Stimulated activated CD4-positive, alpha-beta T cell treated with anti-CD3 and anti-CD28 coated beads, TNF-alpha, amount 100 ng/mL, for 48 hours (primary cell): ENCODE measurements around the gene CCNY.

Experiments
- DNase-seq, 3 donors: peaks; one replicate each; pipeline ENCODE4 v3.0.0-alpha.2; 2020; ENCODE audit warnings: low read depth in 3 of 3

Gene CCNY

GRCh38 chr10:35579726-35580422 is 243.6 kb downstream of the CCNY start:
- no peak for DNase-seq

DNA sequence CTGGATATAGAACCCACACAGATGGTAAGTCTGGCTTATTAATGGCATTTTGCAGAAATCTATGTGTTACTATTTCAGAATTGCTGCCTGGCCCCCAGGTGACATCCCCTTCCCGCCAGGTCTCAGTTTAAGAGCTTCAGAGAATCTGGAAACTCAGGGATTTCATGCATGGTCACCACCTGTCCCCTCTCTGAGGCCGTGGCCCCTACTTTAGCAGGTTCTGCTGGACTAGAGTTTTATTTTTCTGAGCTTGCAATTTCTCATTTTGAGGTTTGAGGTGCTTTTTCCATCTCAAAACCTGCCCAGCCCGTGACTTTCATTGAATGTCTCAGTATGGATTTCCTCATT is 244.1 kb downstream of the CCNY start:
- no peak for DNase-seq

DNA sequence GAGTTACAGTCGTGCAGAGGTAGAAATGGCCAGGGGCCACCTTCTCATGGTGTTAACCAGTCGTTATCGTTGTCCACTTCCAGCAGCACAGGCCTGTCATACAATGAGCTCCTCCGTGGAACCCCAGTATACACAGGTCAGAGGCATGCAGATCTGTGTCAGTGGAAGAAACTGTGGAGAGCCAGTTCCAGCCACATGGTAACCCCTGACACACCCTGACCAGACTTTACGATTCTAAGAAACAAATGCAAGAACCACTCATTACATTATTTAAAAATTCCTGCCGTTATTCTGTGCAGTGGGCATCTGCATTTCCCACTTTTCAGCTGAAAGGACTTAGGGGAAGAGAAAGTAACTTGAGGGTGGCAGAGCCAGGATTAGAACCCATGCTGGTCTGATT is 245.3 kb downstream of the CCNY start:
- no peak for DNase-seq

DNA sequence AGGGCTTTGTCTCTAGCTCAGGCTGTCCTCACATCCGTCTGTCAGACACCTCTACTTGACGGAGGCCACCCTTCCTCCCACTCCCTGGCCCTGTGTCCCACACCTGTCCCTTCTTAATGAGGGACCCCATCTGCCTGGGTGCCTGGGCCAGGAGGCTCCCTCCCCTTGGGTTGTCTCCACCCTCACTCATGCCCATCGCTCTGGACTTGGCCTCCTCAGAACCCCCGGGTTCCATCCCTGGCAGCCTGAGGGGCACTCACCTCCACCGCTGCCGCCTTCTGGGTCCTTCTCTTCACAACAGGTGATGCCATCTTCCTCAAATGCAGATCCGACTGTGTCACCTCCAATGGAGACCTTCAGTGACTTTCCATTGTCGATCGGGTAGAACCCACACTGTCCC is 248.6 kb downstream of the CCNY start:
- no peak for DNase-seq

GRCh38 chr10:35585356-35585755 is 249.0 kb downstream of the CCNY start:
- DNase-seq: no peak

DNA sequence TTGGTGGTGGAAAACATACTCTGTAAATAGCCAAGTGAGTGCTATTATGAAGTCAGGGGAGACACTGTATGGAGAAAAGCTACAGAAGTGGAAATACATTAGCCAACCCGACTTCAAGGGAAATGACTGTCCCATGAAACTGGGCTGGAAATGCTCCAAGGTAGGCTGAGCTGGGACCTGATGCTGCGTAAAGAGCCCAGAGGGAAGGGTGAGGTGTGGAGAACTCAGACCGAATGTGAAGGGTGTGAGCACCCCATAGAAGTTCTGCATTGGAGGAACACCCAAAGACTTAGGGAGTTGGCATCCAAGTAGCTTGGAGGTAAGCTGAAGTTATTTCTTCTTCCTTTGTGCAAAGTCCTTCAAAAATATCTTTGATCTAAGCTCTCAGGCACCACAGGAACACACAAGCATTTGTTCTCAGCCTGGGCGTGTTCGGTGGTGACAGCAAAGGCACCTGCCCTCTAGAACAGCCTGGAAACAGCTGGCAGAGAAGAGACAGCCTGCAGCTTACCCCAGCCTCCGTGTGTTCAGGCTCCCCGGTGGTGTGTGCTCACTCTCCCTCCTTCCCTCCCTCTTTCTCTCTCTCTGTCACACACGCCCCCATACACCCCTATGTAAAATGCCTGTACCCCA is 249.7 kb downstream of the CCNY start:
- DNase-seq: no peak

- no peak for DNase-seq
These were observed 252.5 kb downstream of the CCNY start for GRCh38 chr10:35588836-35589235.

DNA sequence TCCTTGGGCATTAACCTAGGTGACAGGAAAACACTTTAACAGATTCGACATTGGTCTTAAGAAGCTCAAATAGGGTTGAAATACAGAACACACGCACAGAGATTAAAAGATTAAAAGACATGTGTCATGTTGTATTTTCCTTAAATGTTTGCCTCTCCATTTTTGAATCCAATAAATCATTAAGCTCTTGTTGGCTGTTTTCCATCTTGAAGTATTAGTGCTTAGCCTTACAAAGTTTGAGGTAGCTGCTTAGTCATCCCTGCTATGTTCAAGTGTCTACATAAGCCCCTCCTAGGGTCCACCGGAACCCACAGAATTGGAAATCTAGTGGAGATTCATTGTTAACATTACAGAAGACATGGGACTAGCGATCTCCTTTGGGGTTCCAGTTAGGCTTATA is 256.1 kb downstream of the CCNY start:
- DNase-seq: no peak

DNA sequence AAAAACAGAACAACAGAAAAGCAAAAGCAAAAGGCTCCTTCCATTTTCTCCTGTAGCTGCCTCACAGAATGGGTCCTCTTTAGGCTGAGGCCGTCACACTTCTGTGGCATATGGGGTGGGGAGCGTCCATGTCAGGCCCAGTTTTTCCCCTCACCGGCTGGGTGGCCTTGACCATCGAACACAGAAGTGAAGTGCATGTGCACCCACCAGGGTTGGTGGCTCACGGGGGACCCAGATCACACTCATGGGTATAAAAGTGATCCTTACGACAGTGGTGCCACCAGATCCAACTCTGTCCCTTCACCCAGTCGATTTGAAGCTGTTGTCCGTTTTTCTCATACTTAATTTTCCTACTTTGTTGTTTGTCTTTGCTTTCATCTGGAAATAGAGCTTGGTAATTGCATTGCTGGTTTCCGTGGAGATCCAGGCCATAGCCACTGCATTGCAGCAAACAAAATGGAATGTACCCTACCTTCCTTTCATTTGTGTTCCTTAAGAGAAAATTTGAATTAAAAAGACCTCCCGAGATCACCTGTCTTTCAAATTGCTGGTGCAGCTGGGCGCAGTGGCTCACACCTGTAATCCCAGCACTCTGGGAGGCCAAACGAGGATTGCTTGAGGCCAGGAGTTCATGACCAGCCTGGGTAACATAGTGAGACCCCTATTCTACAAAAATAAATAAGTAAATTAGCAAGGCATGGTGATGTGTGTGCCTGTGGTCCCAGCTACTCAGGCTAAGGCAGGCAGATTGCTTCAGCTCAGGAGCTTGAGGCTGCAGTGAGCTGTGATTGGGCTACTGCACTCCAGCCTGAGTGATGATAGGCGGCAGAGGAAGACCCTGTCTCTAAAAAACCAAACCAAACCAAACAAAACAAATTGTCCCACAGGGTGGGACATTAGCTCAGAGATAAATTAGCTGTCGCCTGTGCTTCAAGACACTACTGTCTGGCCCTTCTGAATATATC is 258.1 kb downstream of the CCNY start:
- DNase-seq: no peak

DNA sequence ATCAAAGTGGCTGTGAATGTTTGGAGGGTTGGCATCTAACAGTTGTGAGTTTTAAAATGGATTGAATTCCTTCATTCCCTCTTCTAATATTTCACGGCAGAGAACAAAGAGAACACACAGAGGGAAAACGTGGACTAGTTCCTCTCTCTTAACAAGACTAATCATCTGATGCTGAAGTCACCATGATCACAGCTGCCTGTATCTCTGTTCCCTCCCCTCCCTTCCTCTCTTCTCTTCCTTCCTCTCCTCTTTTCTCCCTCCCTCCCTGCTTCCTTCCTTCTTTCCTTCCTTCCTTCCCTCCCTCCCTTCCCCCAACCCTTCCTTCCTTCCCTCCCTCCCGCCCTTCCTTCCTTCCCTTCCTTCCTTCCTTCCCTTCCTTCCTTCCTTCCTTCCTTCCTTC is 258.8 kb downstream of the CCNY start:
- no peak for DNase-seq

DNA sequence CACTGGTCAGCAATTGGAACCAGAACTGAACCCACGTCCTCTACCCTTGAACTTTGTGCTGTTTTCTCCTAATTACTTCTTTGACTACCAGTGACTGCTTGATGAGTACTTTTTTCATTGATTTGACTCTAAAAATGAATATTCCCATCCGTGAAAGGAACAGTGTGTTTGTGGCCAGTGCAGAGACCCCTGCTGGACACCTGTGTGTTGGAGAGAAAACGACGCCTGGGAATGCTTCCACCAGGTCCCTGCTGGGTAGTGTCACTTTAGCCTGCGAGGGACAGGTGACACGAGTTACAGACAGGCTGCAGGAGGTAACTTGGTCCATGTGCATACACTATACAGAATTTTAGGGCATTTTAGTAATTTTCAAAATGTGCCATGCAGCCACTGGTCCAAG is 262.1 kb downstream of the CCNY start:
- no peak for DNase-seq

DNA sequence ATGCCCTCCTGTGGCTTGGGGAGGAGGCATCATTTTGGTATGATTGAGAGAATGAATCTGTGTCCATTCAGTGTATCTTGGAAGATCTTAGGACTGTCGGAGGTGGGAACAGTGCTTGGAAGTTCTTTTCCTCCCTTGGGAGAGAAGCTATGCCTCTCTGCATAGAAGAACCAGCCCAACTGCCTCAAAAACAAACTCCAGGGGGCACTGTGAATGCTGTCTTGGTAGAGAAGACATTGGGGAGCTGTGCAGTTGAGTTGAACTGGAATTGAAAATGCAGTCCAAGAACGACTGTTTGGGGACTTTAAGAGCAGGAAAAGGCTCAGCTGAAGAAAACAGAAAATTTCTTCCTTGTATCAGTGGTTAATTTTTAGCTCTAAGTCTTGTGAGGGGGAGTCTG is 263.9 kb downstream of the CCNY start:
- DNase-seq: no peak

GRCh38 chr10:35605191-35605590 is 268.9 kb downstream of the CCNY start, which contains the start of gene GJD4:
Gene GJD4 (plus strand): TSS chr10:35605341. CDS start chr10:35605568, 227 bp downstream.
- DNase-seq: no peak

DNA sequence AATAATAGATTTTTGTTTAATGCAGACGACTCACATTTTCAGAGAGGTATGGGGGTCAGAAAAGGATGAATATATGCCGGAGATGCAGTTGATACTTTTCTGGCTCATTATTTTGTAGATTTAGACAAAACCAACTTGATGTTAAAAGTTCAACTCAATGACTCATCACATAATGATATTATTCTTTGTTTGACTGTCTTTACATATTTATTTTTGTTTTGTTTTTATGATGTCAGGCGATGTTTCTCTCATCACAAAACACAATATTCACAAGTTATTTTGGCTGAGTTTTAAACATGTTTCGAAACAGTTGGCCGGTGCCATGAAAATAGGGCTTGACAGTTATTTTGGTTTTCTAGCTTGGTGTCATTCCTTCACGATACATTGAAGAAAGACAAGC is 270.1 kb downstream of the CCNY start:
- no peak for DNase-seq

DNA sequence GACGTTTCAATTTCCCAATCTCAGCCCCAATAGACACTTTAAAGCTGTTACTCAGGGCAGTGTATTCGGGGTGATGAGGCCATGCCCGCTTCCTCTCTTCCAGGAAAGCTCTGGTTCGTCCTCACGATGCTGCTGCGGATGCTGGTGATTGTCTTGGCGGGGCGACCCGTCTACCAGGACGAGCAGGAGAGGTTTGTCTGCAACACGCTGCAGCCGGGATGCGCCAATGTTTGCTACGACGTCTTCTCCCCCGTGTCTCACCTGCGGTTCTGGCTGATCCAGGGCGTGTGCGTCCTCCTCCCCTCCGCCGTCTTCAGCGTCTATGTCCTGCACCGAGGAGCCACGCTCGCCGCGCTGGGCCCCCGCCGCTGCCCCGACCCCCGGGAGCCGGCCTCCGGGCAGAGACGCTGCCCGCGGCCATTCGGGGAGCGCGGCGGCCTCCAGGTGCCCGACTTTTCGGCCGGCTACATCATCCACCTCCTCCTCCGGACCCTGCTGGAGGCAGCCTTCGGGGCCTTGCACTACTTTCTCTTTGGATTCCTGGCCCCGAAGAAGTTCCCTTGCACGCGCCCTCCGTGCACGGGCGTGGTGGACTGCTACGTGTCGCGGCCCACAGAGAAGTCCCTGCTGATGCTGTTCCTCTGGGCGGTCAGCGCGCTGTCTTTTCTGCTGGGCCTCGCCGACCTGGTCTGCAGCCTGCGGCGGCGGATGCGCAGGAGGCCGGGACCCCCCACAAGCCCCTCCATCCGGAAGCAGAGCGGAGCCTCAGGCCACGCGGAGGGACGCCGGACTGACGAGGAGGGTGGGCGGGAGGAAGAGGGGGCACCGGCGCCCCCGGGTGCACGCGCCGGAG is 271.4 kb downstream of the CCNY start:
- no peak for DNase-seq

DNA sequence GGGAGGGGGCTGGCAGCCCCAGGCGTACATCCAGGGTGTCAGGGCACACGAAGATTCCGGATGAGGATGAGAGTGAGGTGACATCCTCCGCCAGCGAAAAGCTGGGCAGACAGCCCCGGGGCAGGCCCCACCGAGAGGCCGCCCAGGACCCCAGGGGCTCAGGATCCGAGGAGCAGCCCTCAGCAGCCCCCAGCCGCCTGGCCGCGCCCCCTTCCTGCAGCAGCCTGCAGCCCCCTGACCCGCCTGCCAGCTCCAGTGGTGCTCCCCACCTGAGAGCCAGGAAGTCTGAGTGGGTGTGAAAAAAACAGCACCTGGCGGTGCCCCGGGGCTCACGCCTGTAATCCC is 272.0 kb downstream of the CCNY start:
- DNase-seq: no peak

DNA sequence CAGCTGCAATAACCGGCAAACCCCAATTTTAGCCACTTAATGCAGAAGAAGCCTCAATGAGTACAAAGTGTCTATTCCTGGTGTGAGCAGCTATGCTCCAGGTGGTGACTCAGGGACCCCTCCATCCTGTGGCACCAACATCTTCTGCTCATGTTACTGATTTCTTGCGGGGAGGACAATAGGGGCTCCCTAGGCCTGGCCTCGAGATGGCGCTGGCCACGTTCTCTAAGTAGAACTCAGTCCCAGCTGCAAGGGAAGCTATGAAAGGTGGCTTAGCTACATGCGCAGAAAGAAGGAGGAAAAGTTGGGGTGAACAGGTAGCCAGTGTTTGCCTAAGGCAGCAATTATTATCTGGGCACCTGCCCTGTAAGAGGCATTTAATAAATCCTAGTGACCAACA is 275.4 kb downstream of the CCNY start:
- no peak for DNase-seq

DNA sequence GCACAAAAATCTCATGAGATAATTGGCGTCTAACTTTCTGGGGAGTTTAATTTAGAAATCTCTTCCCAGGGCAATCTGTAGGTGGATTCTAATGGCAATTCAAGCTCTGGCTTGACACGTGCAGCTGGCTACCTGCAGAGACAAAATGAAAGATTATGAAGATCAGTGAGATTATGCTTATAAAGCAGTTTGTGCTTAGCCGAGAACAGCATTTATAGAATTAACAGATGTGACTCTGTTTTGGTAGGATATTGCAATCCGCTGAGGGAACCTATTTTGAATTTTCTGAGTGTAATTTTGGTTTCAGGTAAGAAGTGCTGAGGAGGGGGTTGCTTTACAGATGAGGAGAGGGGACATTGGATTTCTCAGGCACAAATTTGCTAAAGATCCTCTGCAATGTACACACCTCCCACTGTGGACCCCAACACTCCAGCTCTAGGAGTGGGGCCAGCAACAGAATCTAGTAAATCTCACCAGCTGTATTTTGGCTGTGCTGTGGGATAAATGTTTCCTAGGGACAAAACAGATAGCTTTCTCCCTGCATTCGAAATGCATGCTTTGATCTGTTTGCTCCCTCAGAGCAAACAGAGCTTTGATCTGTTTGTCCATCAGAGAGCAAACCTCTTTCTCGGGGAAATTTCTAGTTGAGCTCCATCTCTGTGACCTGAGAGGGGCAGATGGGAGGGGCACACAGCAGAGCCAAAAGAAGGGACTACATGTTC is 276.2 kb downstream of the CCNY start:
- no peak for DNase-seq

GRCh38 chr10:35613107-35613440 is 276.8 kb downstream of the CCNY start:
- no peak for DNase-seq

DNA sequence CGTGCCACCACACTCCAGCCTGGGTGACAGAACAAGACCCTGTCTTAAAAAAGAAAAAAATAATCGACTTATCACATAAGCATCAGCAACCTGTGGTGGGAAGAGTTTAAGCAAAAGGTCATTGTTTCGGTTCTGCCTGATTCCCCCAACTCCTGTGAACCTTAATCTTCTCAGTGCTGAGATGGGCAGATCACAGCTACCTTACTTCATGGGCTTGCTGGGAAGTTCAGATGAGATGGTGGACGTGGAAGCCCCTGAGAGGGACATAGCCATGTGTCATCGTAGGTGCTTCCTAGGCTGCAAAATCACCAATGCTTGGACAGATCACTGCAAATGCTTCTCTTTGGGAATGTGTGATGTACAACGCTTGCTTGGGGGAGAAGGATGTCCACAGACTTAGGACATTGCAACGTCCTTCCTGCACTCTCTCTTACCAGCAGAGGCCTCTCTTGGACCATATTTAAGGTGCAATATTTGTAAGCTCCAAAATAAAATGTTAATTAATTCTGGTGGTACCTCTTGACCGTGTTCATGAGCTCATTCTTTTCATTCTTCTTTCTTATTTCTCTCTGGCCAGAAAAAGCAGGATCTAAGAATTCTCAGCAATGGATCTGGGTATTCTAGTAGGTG is 277.4 kb downstream of the CCNY start:
- no peak for DNase-seq

- DNase-seq: no peak
These were observed 278.0 kb downstream of the CCNY start for GRCh38 chr10:35614312-35614711.
